SU-DHL-6 (cell line): ENCODE measurements around the gene DCDC2C.

Experiments used
- H2AFZ ChIP-seq: fragments of 200-600 bp; sonication (generic); 2 replicates; pipeline ENCODE4 v1.6.1; 2014; ENCODE audit warnings: low read depth, mild to moderate bottlenecking, moderate library complexity, mixed read lengths, antibody characterized with exemption, low read length; ENCODE audit not compliant: severe bottlenecking
- H3F3A ChIP-seq: fragments of 200-600 bp; shearing (Covaris generic); 2 replicates; pipeline ENCODE4 v1.6.0; 2016; ENCODE audit warnings: antibody characterized with exemption, mild to moderate bottlenecking; ENCODE audit not compliant: insufficient read depth
- H3K27ac ChIP-seq: fragments of 200-600 bp; sonication (generic); 2 replicates; pipeline ENCODE4 v1.5.1; 2016; ENCODE audit warnings: low read depth, mild to moderate bottlenecking, low read length, moderate library complexity, mixed read lengths
- H3K27me3 ChIP-seq: fragments of 200-600 bp; sonication (generic), shearing (Covaris generic); 2 replicates; pipeline ENCODE4 v1.6.0; 2014; ENCODE audit warnings: mild to moderate bottlenecking, low read length
- H3K36me3 ChIP-seq: fragments of 200-600 bp; sonication (generic); 2 replicates; pipeline ENCODE4 v1.6.1; 2014; ENCODE audit warnings: mild to moderate bottlenecking, low read length, mixed read lengths
- H3K4me2 ChIP-seq: fragments of 300-600, 200-600 bp; shearing (Covaris generic), sonication (generic); 2 replicates; pipeline ENCODE4 v1.6.0; 2014; ENCODE audit warnings: low read length, low read depth, mild to moderate bottlenecking; ENCODE audit not compliant: poor library complexity, severe bottlenecking
- H3K4me3 ChIP-seq: fragments of 200-600 bp; sonication (generic); 2 replicates; pipeline ENCODE4 v1.5.1; 2014; ENCODE audit warnings: antibody characterized with exemption, low read length, mild to moderate bottlenecking, mixed read lengths; ENCODE audit not compliant: insufficient read depth, poor library complexity, severe bottlenecking
- H3K79me2 ChIP-seq: fragments of 200-600 bp; sonication (generic); 2 replicates; pipeline ENCODE4 v1.6.1; 2014; ENCODE audit warnings: mild to moderate bottlenecking, low read length, moderate library complexity; ENCODE audit not compliant: insufficient read depth
- H3K9ac ChIP-seq: fragments of 200-600 bp; sonication (generic); 2 replicates; pipeline ENCODE4 v1.7.0; 2014; ENCODE audit warnings: mild to moderate bottlenecking, low read length
- H3K9me2 ChIP-seq: fragments of 200-600 bp; sonication (generic); replicated peaks from 2 replicates; pipeline ENCODE4 v1.6.1; 2014; ENCODE audit warnings: low read length; ENCODE audit not compliant: insufficient read depth
- H3K9me3 ChIP-seq: fragments of 200-600 bp; sonication (generic); 2 replicates; pipeline ENCODE4 v1.6.1; 2014; ENCODE audit warnings: low read length, mixed read lengths; ENCODE audit not compliant: insufficient read depth
- H4K20me1 ChIP-seq: fragments of 200-600 bp; sonication (generic); 2 replicates; pipeline ENCODE4 v1.6.1; 2014; ENCODE audit warnings: low read depth, mild to moderate bottlenecking, antibody characterized with exemption, low read length, moderate library complexity, mixed read lengths
- CTCF ChIP-seq: fragments of 200-600 bp; sonication (generic); IDR thresholded peaks from one replicate; pipeline ENCODE4 v1.5.1; 2017; ENCODE audit warnings: antibody characterized with exemption, mild to moderate bottlenecking, low read length, moderate library complexity; ENCODE audit not compliant: insufficient read depth, poor library complexity, severe bottlenecking
- EZH2phosphoT487 ChIP-seq: fragments of 200-600 bp; sonication (generic), shearing (Covaris generic); conservative IDR thresholded peaks from 2 replicates; pipeline ENCODE4 v1.6.1; 2018; ENCODE audit warnings: mild to moderate bottlenecking, antibody characterized with exemption, low read length, moderate library complexity, mixed read lengths

DCDC2C gene

GRCh38 chr2:3743951-3744555, 40.7 kb downstream of the DCDC2C start:
- Histone ChIP-seq H3K4me3 (no peak overlapping the region), H3K9me2 (no peaks in the 10 kb centered on the region), H3K27me3 (no peaks in the 10 kb centered on the region), H3K36me3 (no peaks in the 10 kb centered on the region), H3K27ac (no peak overlapping the region), H3K9ac (no peak overlapping the region), H3K9me3 (no peaks in the 10 kb centered on the region), H4K20me1 (no peaks in the 10 kb centered on the region), H3F3A (no peaks in the 10 kb centered on the region), H3K79me2 (no peaks in the 10 kb centered on the region), H3K4me2 (no peak overlapping the region), H2AFZ (no peak overlapping the region)
- TF ChIP-seq CTCF (no peak), EZH2phosphoT487 (no peak)

GRCh38 chr2:3745920-3746319, 42.5 kb downstream of the DCDC2C start:
- Histone ChIP-seq H3K9me3 (no peaks in the 10 kb centered on the region), H3K4me3 (no peak overlapping the region), H3K36me3 (no peaks in the 10 kb centered on the region), H3K4me2 (no peak overlapping the region), H3K9me2 (no peaks in the 10 kb centered on the region), H2AFZ (no peak overlapping the region), H3K27ac (no peak overlapping the region), H3K79me2 (no peaks in the 10 kb centered on the region), H3K27me3 (no peaks in the 10 kb centered on the region), H3F3A (no peaks in the 10 kb centered on the region), H4K20me1 (no peaks in the 10 kb centered on the region), H3K9ac (no peak overlapping the region)
- no peak for TF ChIP-seq EZH2phosphoT487
- TF ChIP-seq CTCF = no peak

- Histone ChIP-seq H3K4me3 (no peak overlapping the region), H3F3A (no peaks in the 10 kb centered on the region), H3K27me3 (no peaks in the 10 kb centered on the region), H3K9me2 (no peaks in the 10 kb centered on the region), H3K9me3 (no peaks in the 10 kb centered on the region), H3K4me2 (no peak overlapping the region), H2AFZ (no peak overlapping the region), H3K36me3 (no peaks in the 10 kb centered on the region), H3K9ac (no peak overlapping the region), H3K27ac (no peak overlapping the region), H4K20me1 (no peaks in the 10 kb centered on the region), H3K79me2 (no peaks in the 10 kb centered on the region)
- TF ChIP-seq EZH2phosphoT487 = no peak
- TF ChIP-seq CTCF = no peak
These were observed 43.8 kb downstream of the DCDC2C start for GRCh38 chr2:3747032-3747654.
